Heart left ventricle (tissue), 16 donors: ENCODE measurements around the gene GALNT14. TPM values are rescaled to one million over a fixed set of nuclear protein-coding genes. Genes with fewer than 3 reads are reported as not detected.

Experiments
- ATAC-seq, 4 donors: fragments of 200-7000 bp; cut with Tn5 transposase; one replicate each; pipeline ENCODE4 v1.9.1; 2020 to 2022; ENCODE audit warnings: moderate library complexity in 4 of 4, mild to moderate bottlenecking in 3 of 4, moderate number of reproducible peaks in 1 of 4
- DNase-seq, 5 donors: peaks; one replicate each; pipeline ENCODE4 v3.0.0-alpha.2; 2020
- H3K27ac ChIP-seq, 12 donors: fragments of 200-600 bp; sonication (generic) in 4 of 12; one replicate each; pipeline versions ENCODE4 v1.5.0 to v1.8.0; 2016 to 2022; ENCODE audit warnings: mild to moderate bottlenecking in 2 of 12
- H3K27me3 ChIP-seq, 9 donors: fragments of 200-600 bp; sonication (generic) in 2 of 9; one replicate each; pipeline versions ENCODE4 v1.5.1 to v1.8.0; 2016 to 2022; ENCODE audit warnings: mild to moderate bottlenecking in 3 of 9
- H3K36me3 ChIP-seq, 9 donors: fragments of 200-600 bp; sonication (generic) in 2 of 9; one replicate each; pipeline versions ENCODE4 v1.5.0 to v1.8.0; 2018 to 2022; ENCODE audit warnings: mild to moderate bottlenecking in 2 of 9
- H3K4me1 ChIP-seq, 12 donors: fragments of 200-600 bp; sonication (generic) in 4 of 12; one replicate each; pipeline versions ENCODE4 v1.5.0 to v1.8.0; 2016 to 2022; ENCODE audit warnings: mild to moderate bottlenecking in 3 of 12
- H3K4me3 ChIP-seq, 12 donors: fragments of 200-600 bp; sonication (generic) in 4 of 12; one replicate each; pipeline versions ENCODE4 v1.5.0 to v1.8.0; 2017 to 2022; ENCODE audit warnings: mild to moderate bottlenecking in 9 of 12, moderate library complexity in 4 of 12
- H3K9me3 ChIP-seq, 12 donors: fragments of 200-600 bp; sonication (generic) in 4 of 12; one replicate each; pipeline versions ENCODE4 v1.5.0 to v1.8.0; 2016 to 2022; ENCODE audit warnings: mild to moderate bottlenecking in 1 of 12
- POLR2A ChIP-seq, 2 donors: fragments of 450-650 bp; IDR thresholded peaks; one replicate each; pipeline ENCODE4 v1.6.1; 2017; ENCODE audit warnings: antibody characterized with exemption in 2 of 2, mild to moderate bottlenecking in 2 of 2, moderate library complexity in 2 of 2
- WGBS, 4 donors: extraction: QIAGEN DNeasy Blood & Tissue Kit in 2 of 4; methylation state at CpG; one replicate each; pipeline versions ENCODE4 v1.1.5 to v1.1.7; 2013 to 2018; 5-methylcytosine and 5-hydroxymethylcytosine counted together
- intact Hi-C, 10 donors: fragments of 100-400 bp; cut with DNase I; formaldehyde crosslinking; loops; one replicate each; pipeline versions ENCODE4 v1.11.1 to v1.14.2; 2022
- polyA plus RNA-seq, 2 donors: library from polyadenylated mRNA; stranded (reverse); fragments of 200-250 nt; gene quantifications; one replicate each; pipeline ENCODE4 v1.2.3, GENCODE V29; 2013
- total RNA-seq, 9 donors: library from RNA; depleted of rRNA in 2 of 9; stranded (reverse); fragments of >200 nt in 2 of 9; fragmentation: NEBNext Ultra II Directional in 3 of 9; extraction: Animal tissue kit (Norgen Biotek cat#: 25700) in 3 of 9; gene quantifications; one replicate each; pipeline versions ENCODE4 v1.1.0 to v1.2.4, GENCODE V29; 2016 to 2023
- TF ChIP-seq, protein P1 (sequence below), 12 donors: fragments of 200-600 bp; sonication (generic) in 4 of 12; IDR thresholded peaks; one replicate each; pipeline versions ENCODE4 v1.5.0 to v1.8.0; 2018 to 2022; ENCODE audit warnings: antibody characterized with exemption in 12 of 12, mild to moderate bottlenecking in 5 of 12
- donor health status: ischemic (EF 13 %, LVEDD 7.1; RV severe dilation, severe dysfunction).
- donor health status: healthy with polysubstance abuse.
- donor health status: DM: no; HTN: yes; CAD: no.
- donor health status: DM: no; HTN: no; CAD: no.
- donor health status: ischemic (EF 25% LVEDD 6.9; RV normal size, moderate dysfunction).
- donor health status: ischemic (EF 25% LVEDD 5.7; RV mildly dilated, moderate dysfunction).
- donor health status: healthy.
- donor health status: DM: yes; HTN: yes; CAD: no.
- donor health status: ischemic (EF 35%, LVEDD 5.7; RV mildly dilated, moderate dysfunction).
- donor health status: nonischemic (EF 11% LVEDD 7.7; RV severe dilation, severe dysfunction).
- donor health status: DM: yes; HTN: yes; CAD: no.
- donor health status: PGD.
- donor health status: ischemic (EF 29% LVEDD 5.4; RV normal size, mild dysfunction).
- donor health status: nonischemic (EF 23%, LVEDD 6.1; RV moderate dilation, normal function).

Gene GALNT14
- total and polyA plus RNA-seq, 11 donors: 0.29 to 2.4 (median 1.0) TPM; not detected in 2

- H3K9me3 ChIP-seq: no peaks in the 10 kb centered on the region
- peaks cover 0 to 15% (median 3%) of the 10 kb centered on the region in 12 donors for H3K4me1 ChIP-seq
- H3K36me3 ChIP-seq: no peaks in the 10 kb centered on the region
- no peak for ATAC-seq
- intact Hi-C loops: no loop called here
- DNase-seq: no peak
- H3K4me3 ChIP-seq: no peak overlapping the region
- no peak for TF ChIP-seq POLR2A (IDR thresholded peaks at IDR 0.05)
- TF ChIP-seq, protein P1, sequence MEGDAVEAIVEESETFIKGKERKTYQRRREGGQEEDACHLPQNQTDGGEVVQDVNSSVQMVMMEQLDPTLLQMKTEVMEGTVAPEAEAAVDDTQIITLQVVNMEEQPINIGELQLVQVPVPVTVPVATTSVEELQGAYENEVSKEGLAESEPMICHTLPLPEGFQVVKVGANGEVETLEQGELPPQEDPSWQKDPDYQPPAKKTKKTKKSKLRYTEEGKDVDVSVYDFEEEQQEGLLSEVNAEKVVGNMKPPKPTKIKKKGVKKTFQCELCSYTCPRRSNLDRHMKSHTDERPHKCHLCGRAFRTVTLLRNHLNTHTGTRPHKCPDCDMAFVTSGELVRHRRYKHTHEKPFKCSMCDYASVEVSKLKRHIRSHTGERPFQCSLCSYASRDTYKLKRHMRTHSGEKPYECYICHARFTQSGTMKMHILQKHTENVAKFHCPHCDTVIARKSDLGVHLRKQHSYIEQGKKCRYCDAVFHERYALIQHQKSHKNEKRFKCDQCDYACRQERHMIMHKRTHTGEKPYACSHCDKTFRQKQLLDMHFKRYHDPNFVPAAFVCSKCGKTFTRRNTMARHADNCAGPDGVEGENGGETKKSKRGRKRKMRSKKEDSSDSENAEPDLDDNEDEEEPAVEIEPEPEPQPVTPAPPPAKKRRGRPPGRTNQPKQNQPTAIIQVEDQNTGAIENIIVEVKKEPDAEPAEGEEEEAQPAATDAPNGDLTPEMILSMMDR (IDR thresholded peaks at IDR 0.05): no peak
- H3K27me3 ChIP-seq: no peaks in the 10 kb centered on the region
- WGBS, 4 donors: 80 to 91% (median 83%) methylated on average over 9 of the region's 9 CpGs
- no peak overlapping the region for H3K27ac ChIP-seq
These were observed 86.7 kb downstream of the GALNT14 start for GRCh38 chr2:31051258-31052140.

- H3K9me3 ChIP-seq: no peaks in the 10 kb centered on the region
- TF ChIP-seq, protein P1 (IDR thresholded peaks at IDR 0.05): no peak
- no peak for TF ChIP-seq POLR2A (IDR thresholded peaks at IDR 0.05)
- DNase-seq (no peak), ATAC-seq (no peak)
- H3K4me1 ChIP-seq: peaks cover 0 to 9% (median 0%) of the 10 kb centered on the region in 12 donors
- no peaks in the 10 kb centered on the region for H3K27me3 ChIP-seq
- WGBS, 4 donors: 71 to 76% (median 75%) methylated on average over 14 of the region's 14 CpGs
- no peak overlapping the region for H3K4me3 ChIP-seq
- no peak overlapping the region for H3K27ac ChIP-seq
- H3K36me3 ChIP-seq: no peaks in the 10 kb centered on the region
- intact Hi-C loops: no loop called here
These were observed 88.2 kb downstream of the GALNT14 start for GRCh38 chr2:31049916-31050588.

DNA sequence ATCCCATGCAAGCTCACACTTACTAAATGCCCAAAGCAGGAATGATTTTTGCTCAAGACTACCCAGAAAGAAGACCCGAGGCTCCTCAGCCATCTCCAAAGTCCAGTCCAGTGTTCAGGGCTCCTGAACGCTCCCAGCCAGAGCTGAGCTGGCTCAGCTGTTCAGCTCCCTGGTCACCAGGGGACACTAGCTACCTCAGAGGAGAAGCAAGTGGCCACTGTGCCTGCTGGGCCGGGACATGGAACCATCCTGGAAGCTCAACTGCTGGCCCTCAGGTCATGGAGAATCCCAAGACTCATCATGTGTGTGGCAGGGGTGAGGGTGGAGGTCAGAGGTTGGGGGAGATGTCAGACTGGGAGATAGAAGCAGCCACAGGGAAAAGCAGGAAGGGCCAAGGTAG is 89.0 kb downstream of the GALNT14 start:
- Histone ChIP-seq H3K9me3 (no peaks in the 10 kb centered on the region), H3K4me1 (peaks cover 0 to 7% (median 0%) of the 10 kb centered on the region in 12 donors), H3K27ac (no peak overlapping the region), H3K27me3 (no peaks in the 10 kb centered on the region), H3K36me3 (no peaks in the 10 kb centered on the region), H3K4me3 (no peak overlapping the region)
- ATAC-seq: no peak
- no peak for TF ChIP-seq POLR2A (IDR thresholded peaks at IDR 0.05)
- TF ChIP-seq, protein P1 (IDR thresholded peaks at IDR 0.05): no peak
- WGBS, 4 donors: 76 to 86% (median 80%) methylated on average over 2 to 3 of the region's 3 CpGs
- intact Hi-C loops: no loop called here
- no peak for DNase-seq

DNA sequence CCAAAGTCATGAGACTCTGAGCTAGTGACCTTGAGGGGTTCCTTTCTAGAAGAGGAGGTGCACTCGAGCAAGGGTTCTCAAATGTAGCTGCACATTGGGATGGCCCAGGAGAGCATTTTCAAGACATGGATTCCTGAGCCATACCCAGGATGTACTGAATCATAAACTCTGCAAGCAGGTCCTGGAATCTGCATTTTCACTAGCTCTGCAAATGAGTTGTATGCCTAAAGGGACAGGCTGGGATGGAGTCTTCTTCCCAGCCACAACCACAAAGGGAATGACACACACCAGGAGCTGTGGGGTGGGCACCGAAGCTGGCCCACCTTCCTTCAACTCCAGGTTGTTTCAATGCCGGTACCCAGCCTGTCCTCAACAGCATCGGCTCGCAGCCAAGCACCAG is 90.6 kb downstream of the GALNT14 start:
- Histone ChIP-seq H3K4me3 (no peak overlapping the region), H3K9me3 (no peaks in the 10 kb centered on the region), H3K27ac (no peak overlapping the region), H3K27me3 (no peaks in the 10 kb centered on the region), H3K36me3 (no peaks in the 10 kb centered on the region), H3K4me1 (peaks cover 0 to 7% (median 0%) of the 10 kb centered on the region in 12 donors)
- DNase-seq (no peak), ATAC-seq (no peak)
- intact Hi-C loops: no loop called here
- 67 to 77% (median 72%) methylated on average over 5 of the region's 5 CpGs for WGBS, 4 donors
- no peak for TF ChIP-seq POLR2A (IDR thresholded peaks at IDR 0.05)
- TF ChIP-seq, protein P1 (IDR thresholded peaks at IDR 0.05): no peak
